B cell (primary cell): ENCODE measurements around the gene PSME3IP1. TPM values are rescaled to one million over a fixed set of nuclear protein-coding genes. Genes with fewer than 3 reads are reported as not detected.

ENCODE experiments used
- ATAC-seq: fragments of 200-7000 bp; cut with Tn5 transposase; one replicate; pipeline ENCODE4 v1.10.0; 2021; ENCODE audit warnings: low read depth, mild to moderate bottlenecking, moderate number of reproducible peaks, moderate library complexity
- CTCF ChIA-PET: fragments of 350-600 bp; sonication (Branson Sonifier 250); formaldehyde crosslinking; loops from one replicate; lab custom pipeline; 2021; ENCODE audit warnings: antibody characterized with exemption, inconsistent platforms; lab: Charles Lee
- POLR2A ChIA-PET: fragments of 350-600 bp; sonication (Branson Sonifier 250); formaldehyde crosslinking; loops from one replicate; lab custom pipeline; 2021; ENCODE audit warnings: antibody characterized with exemption; lab: Charles Lee
- DNase-seq: peaks from one replicate; pipeline ENCODE4 v3.0.0; 2013
- H2AFZ ChIP-seq: 2 replicates; pipeline ENCODE4 v1.6.1; 2012; ENCODE audit warnings: mild to moderate bottlenecking, low read depth, low read length; ENCODE audit not compliant: insufficient read depth, poor library complexity, severe bottlenecking
- H3K27ac ChIP-seq, 2 donors: 1 replicate in 1 of 2; 2 replicates in 1 of 2; pipeline ENCODE4 v1.5.1; 2012 to 2013; ENCODE audit warnings: low read length in 2 of 2, mild to moderate bottlenecking in 2 of 2, moderate library complexity in 1 of 2
- H3K27me3 ChIP-seq, 4 experiments: fragments of 200-600 bp in 1 of 4; sonication (generic) in 1 of 4; replicated peaks in 1 of 4; 1 replicate in 2 of 4; 2 replicates in 2 of 4; pipeline versions ENCODE4 v1.6.1 to v1.7.0; 2013 to 2016; ENCODE audit warnings: low read length in 3 of 4, mild to moderate bottlenecking in 2 of 4, mixed read lengths in 1 of 4, moderate library complexity in 1 of 4; ENCODE audit not compliant: insufficient read depth in 4 of 4, control insufficient read depth in 3 of 4; ENCODE audit errors: control extremely low read depth in 1 of 4
- H3K36me3 ChIP-seq, 2 experiments: replicated peaks in 1 of 2; 1 replicate in 1 of 2; 2 replicates in 1 of 2; pipeline versions ENCODE4 v1.6.1 to v1.7.1; 2013; ENCODE audit warnings: low read length in 1 of 2; ENCODE audit not compliant: insufficient read depth in 2 of 2, control insufficient read depth in 1 of 2; ENCODE audit errors: control extremely low read depth in 1 of 2, extremely low read depth in 1 of 2
- H3K4me1 ChIP-seq, 2 donors: fragments of 200-600 bp in 1 of 2; sonication (generic) in 1 of 2; 1 replicate in 1 of 2; 2 replicates in 1 of 2; pipeline versions ENCODE4 v1.5.1 to v1.6.1; 2013 to 2017; ENCODE audit warnings: low read length in 2 of 2; ENCODE audit not compliant: control insufficient read depth in 2 of 2, insufficient read depth in 2 of 2
- H3K4me2 ChIP-seq: replicated peaks from 2 replicates; pipeline ENCODE3; 2012; ENCODE audit warnings: mild to moderate bottlenecking, low read depth, low read length; ENCODE audit not compliant: poor library complexity, severe bottlenecking
- H3K4me3 ChIP-seq, 5 experiments: fragments of 200-600 bp in 1 of 5; sonication (generic) in 1 of 5; 1 replicate in 3 of 5; 2 replicates in 2 of 5; pipeline versions ENCODE4 v1.5.1 to v1.7.0; 2011 to 2016; ENCODE audit warnings: low read length in 4 of 5, mild to moderate bottlenecking in 4 of 5, low read depth in 2 of 5, control low read depth in 1 of 5, moderate library complexity in 1 of 5; ENCODE audit not compliant: insufficient read depth in 1 of 5; ENCODE audit errors: control extremely low read depth in 1 of 5, extremely low read depth in 1 of 5
- H3K79me2 ChIP-seq: fragments of 200-600 bp; sonication (generic); one replicate; pipeline ENCODE4 v1.6.0; 2016; ENCODE audit warnings: low read length; ENCODE audit not compliant: control insufficient read depth, insufficient read depth
- H3K9ac ChIP-seq: fragments of 200-600 bp; sonication (generic); 2 replicates; pipeline ENCODE4 v1.6.1; 2017; ENCODE audit warnings: mild to moderate bottlenecking, low read length, moderate library complexity
- H3K9me3 ChIP-seq, 3 donors: one replicate each; pipeline versions ENCODE4 v1.6.1 to v1.7.1; 2013; ENCODE audit warnings: low read length in 2 of 3; ENCODE audit not compliant: control insufficient read depth in 2 of 3, insufficient read depth in 1 of 3; ENCODE audit errors: control extremely low read depth in 1 of 3
- H4K20me1 ChIP-seq: 2 replicates; pipeline ENCODE4 v1.6.0; 2012; ENCODE audit warnings: mild to moderate bottlenecking, low read length; ENCODE audit not compliant: insufficient read depth, control insufficient read depth, poor library complexity, severe bottlenecking
- H3K27ac Mint-ChIP-seq: one replicate; pipeline ENCODE4 v1.8.0; 2021; ENCODE audit warnings: mixed read lengths
- H3K27me3 Mint-ChIP-seq: one replicate; pipeline ENCODE4 v1.8.0; 2021; ENCODE audit warnings: mixed read lengths
- H3K4me1 Mint-ChIP-seq: one replicate; pipeline ENCODE4 v1.8.0; 2021; ENCODE audit warnings: mixed read lengths
- H3K4me3 Mint-ChIP-seq: one replicate; pipeline ENCODE4 v1.8.0; 2021; ENCODE audit warnings: mixed read lengths
- H3K9me3 Mint-ChIP-seq: one replicate; pipeline ENCODE4 v1.8.0; 2022; ENCODE audit warnings: mixed read lengths; ENCODE audit not compliant: insufficient read depth
- CTCF ChIP-seq: fragments of 200-600 bp; IDR thresholded peaks from one replicate; pipeline ENCODE4 v1.8.0; 2022; ENCODE audit warnings: antibody characterized with exemption, mild to moderate bottlenecking
- EZH2 ChIP-seq: IDR thresholded peaks from 2 replicates; pipeline ENCODE4 v1.6.1; 2012; ENCODE audit warnings: borderline replicate concordance, low read depth, mild to moderate bottlenecking, moderate library complexity, low read length; ENCODE audit not compliant: insufficient read depth, poor library complexity, severe bottlenecking
- WGBS: methylation state at CpG from one replicate; pipeline ENCODE4 v1.1.5; 2013; ENCODE audit warnings: missing lambda C conversion rate; ENCODE audit not compliant: insufficient coverage; 5-methylcytosine and 5-hydroxymethylcytosine counted together
- intact Hi-C: fragments of 100-400 bp; cut with micrococcal nuclease; formaldehyde crosslinking; loops from one replicate; pipeline ENCODE4 v1.10.0; 2022
- polyA plus RNA-seq: library from polyadenylated mRNA; depleted of rRNA; stranded (reverse); fragments of >200 nt; gene quantifications from 2 replicates; pipeline ENCODE4 v1.2.3, GENCODE V29; 2012
- total RNA-seq, 2 donors: library from RNA; stranded (reverse); fragments of 120-200 nt in 1 of 2; gene quantifications; 1 replicate in 1 of 2; 2 replicates in 1 of 2; pipeline versions ENCODE4 v1.2.3 to v1.2.4, GENCODE V29; 2013 to 2022

The PSME3IP1 gene
- total and polyA plus RNA-seq, 2 donors (not counting 1 experiment from before 2014, with no cell fraction given), result 125 to 166 TPM

- 64% methylated on average over 3 of the region's 3 CpGs for WGBS
- ChIA-PET CTCF (interaction anchor here (0.9 kb wide), 1 partner anchor 12 kb away, joined by 3 read pairs; no protein-coding TSS in a partner anchor), POLR2A (no interaction called here)
- no peaks in the 10 kb centered on the region for H3K9me3 ChIP-seq
- ATAC-seq, result no peak
- DNase-seq, result no peak
- TF ChIP-seq CTCF, result no peak
- TF ChIP-seq EZH2, result no peak
- Mint-ChIP-seq H3K9me3 (no peaks in the 10 kb centered on the region), H3K4me3 (no peak overlapping the region), H3K27ac (no peak overlapping the region), H3K27me3 (peaks cover under 1% of the 10 kb centered on the region), H3K4me1 (no peaks in the 10 kb centered on the region)
- no peaks in the 10 kb centered on the region for H3K4me1 ChIP-seq
- no peaks in the 10 kb centered on the region for H4K20me1 ChIP-seq
- H3K9ac ChIP-seq, result no peak overlapping the region
- H3K4me2 ChIP-seq, result no peak overlapping the region
- no peaks in the 10 kb centered on the region for H3K79me2 ChIP-seq
- intact Hi-C loops, result no loop called here
- no peak overlapping the region for H3K4me3 ChIP-seq
- H2AFZ ChIP-seq, result no peak overlapping the region
- no peaks in the 10 kb centered on the region for H3K27me3 ChIP-seq
- H3K27ac ChIP-seq, result no peak overlapping the region
- H3K36me3 ChIP-seq, result no peaks in the 10 kb centered on the region
Measured at GRCh38 chr16:57104706-57105105, 81.1 kb downstream of the PSME3IP1 start.

GRCh38 chr16:57102888-57103851 lies 82.7 kb downstream of the PSME3IP1 start:
- ChIA-PET CTCF (interaction anchor here (1.3 kb wide), 1 partner anchor 10 kb away, joined by 6 read pairs; the partner anchor contains the start of gene CPNE2), POLR2A (no interaction called here)
- Mint-ChIP-seq H3K27me3 (peaks cover 4% of the 10 kb centered on the region), H3K27ac (no peak overlapping the region), H3K4me3 (no peak overlapping the region), H3K4me1 (no peaks in the 10 kb centered on the region), H3K9me3 (no peaks in the 10 kb centered on the region)
- Histone ChIP-seq H3K4me1 (no peaks in the 10 kb centered on the region), H3K4me2 (no peak overlapping the region), H3K4me3 (no peak overlapping the region), H3K36me3 (no peaks in the 10 kb centered on the region), H3K79me2 (no peaks in the 10 kb centered on the region), H2AFZ (no peak overlapping the region), H4K20me1 (no peaks in the 10 kb centered on the region), H3K9me3 (no peaks in the 10 kb centered on the region), H3K27me3 (no peaks in the 10 kb centered on the region), H3K27ac (no peak overlapping the region), H3K9ac (no peak overlapping the region)
- TF ChIP-seq CTCF, result no peak
- no peak for TF ChIP-seq EZH2
- no peak for DNase-seq
- WGBS, result 92% methylated on average over 15 of the region's 16 CpGs
- intact Hi-C loops, result no loop called here
- ATAC-seq, result no peak
